RWPE2 (cell line): ENCODE data around the gene AOPEP.

ENCODE experiments used
- ATAC-seq: fragments of 200-7000 bp; cut with Tn5 transposase; 3 replicates; pipeline ENCODE4 v1.9.1; 2021; ENCODE audit warnings: low read depth
- DNase-seq: peaks from one replicate; pipeline ENCODE4 v3.0.0-alpha.2; 2020; ENCODE audit warnings: low spot score
- H3K27ac ChIP-seq: fragments of 450-650 bp; 2 replicates; pipeline ENCODE4 v1.5.1; 2017; ENCODE audit warnings: mild to moderate bottlenecking; ENCODE audit not compliant: poor library complexity, severe bottlenecking
- H3K27me3 ChIP-seq: fragments of 250-450 bp; sonication (Bioruptor Pico); 2 replicates; pipeline ENCODE4 v1.5.1; 2021; ENCODE audit warnings: mild to moderate bottlenecking, moderate library complexity; ENCODE audit not compliant: insufficient read depth, poor library complexity, severe bottlenecking
- H3K36me3 ChIP-seq: fragments of 250-450 bp; sonication (Bioruptor Pico); 2 replicates; pipeline ENCODE4 v1.5.1; 2020; ENCODE audit warnings: low read depth, mild to moderate bottlenecking, moderate library complexity
- H3K4me1 ChIP-seq: fragments of 250-450 bp; sonication (Bioruptor Pico); 2 replicates; pipeline ENCODE4 v1.5.1; 2021; ENCODE audit warnings: mild to moderate bottlenecking, moderate library complexity; ENCODE audit not compliant: insufficient read depth, poor library complexity, severe bottlenecking
- H3K4me3 ChIP-seq: fragments of 250-450 bp; sonication (Bioruptor Pico); 2 replicates; pipeline ENCODE4 v1.5.1; 2021; ENCODE audit warnings: mild to moderate bottlenecking, moderate library complexity; ENCODE audit not compliant: severe bottlenecking
- H3K9me3 ChIP-seq: fragments of 250-450 bp; sonication (Bioruptor Pico); 2 replicates; pipeline ENCODE4 v1.5.1; 2021; ENCODE audit warnings: mild to moderate bottlenecking, moderate library complexity; ENCODE audit not compliant: severe bottlenecking
- TF ChIP-seq, protein P1 (sequence below): fragments of 450-650 bp; IDR thresholded peaks from one replicate; pipeline ENCODE4 v1.5.1; 2017; ENCODE audit warnings: mild to moderate bottlenecking, moderate library complexity; ENCODE audit not compliant: poor library complexity, severe bottlenecking

Gene AOPEP

DNA sequence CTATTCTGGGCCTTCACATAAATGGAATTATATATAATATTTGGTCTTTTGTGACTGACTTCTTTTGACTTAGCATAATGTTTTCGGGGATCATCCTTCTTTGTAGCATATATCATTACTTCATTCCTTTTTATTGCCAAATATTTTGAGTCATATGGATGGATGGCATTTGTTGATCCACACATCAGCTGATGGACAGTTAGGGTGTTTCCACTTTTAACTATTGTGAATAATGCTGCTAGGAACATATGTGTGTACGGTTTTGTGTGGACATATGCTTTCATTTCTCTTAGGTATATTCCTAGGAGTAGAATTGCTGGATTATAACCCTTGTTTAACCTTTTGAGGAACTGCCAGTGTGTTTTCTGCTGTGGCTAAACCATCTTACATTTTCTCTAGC, 341.4 kb downstream of the AOPEP start:
- Histone ChIP-seq H3K27me3 (no peaks in the 10 kb centered on the region), H3K36me3 (peaks cover 84% of the 10 kb centered on the region), H3K9me3 (no peaks in the 10 kb centered on the region), H3K4me1 (peaks cover 26% of the 10 kb centered on the region), H3K27ac (no peak overlapping the region), H3K4me3 (no peak overlapping the region)
- ATAC-seq (no peak; the same call in 2 of the 3 replicates), DNase-seq (no peak)
- TF ChIP-seq, protein P1, sequence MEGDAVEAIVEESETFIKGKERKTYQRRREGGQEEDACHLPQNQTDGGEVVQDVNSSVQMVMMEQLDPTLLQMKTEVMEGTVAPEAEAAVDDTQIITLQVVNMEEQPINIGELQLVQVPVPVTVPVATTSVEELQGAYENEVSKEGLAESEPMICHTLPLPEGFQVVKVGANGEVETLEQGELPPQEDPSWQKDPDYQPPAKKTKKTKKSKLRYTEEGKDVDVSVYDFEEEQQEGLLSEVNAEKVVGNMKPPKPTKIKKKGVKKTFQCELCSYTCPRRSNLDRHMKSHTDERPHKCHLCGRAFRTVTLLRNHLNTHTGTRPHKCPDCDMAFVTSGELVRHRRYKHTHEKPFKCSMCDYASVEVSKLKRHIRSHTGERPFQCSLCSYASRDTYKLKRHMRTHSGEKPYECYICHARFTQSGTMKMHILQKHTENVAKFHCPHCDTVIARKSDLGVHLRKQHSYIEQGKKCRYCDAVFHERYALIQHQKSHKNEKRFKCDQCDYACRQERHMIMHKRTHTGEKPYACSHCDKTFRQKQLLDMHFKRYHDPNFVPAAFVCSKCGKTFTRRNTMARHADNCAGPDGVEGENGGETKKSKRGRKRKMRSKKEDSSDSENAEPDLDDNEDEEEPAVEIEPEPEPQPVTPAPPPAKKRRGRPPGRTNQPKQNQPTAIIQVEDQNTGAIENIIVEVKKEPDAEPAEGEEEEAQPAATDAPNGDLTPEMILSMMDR = no peak

DNA sequence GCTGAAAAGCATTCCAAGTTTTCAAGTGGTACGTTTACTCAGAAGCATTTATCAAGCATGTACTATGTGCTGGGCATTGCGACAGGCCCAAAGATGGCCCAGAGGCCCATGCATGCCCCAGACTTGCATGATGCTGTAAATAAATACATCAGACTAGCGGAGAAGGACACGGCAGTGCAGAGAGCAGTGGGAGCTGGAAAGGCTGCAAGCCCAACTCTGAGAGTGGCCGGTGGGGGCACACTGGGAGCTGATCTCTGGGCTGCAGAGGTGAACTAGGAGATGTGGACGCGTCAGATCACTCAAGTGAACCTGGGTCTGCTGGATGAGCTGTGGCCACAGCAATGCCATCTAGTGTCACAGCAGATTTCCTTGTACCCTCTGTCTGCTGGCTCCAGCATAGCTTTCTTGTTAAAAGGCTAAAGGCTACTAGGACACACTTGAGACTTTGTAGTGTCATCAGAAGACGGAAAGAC, 344.1 kb downstream of the AOPEP start:
- Histone ChIP-seq H3K27me3 (no peaks in the 10 kb centered on the region), H3K36me3 (peaks cover 81% of the 10 kb centered on the region), H3K4me3 (no peak overlapping the region), H3K4me1 (peaks cover 7% of the 10 kb centered on the region), H3K27ac (no peak overlapping the region), H3K9me3 (no peaks in the 10 kb centered on the region)
- DNase-seq = no peak
- ATAC-seq = no peak
- TF ChIP-seq, protein P1 = no peak

DNA sequence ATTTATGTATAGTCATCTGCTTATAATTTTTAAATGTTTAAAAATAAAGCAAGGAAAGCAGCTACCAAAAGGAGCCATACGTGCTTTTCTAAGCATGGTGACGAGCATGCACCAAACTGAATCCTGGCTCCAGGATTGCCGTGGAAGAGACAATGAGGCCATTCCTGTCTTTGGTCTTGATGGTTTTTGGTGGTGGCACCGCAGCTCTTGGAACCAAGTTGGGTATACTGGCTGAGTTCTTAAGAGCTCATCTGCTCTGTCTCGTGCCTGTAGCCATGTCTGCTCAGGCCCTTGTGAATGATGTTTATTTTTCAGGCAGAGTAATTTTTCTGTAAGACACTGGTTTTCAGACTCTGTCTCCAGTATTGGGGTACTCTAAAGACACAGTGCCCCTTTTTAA, 345.0 kb downstream of the AOPEP start:
- DNase-seq = no peak
- Histone ChIP-seq H3K27ac (no peak overlapping the region), H3K36me3 (peaks cover 81% of the 10 kb centered on the region), H3K4me3 (no peak overlapping the region), H3K27me3 (no peaks in the 10 kb centered on the region), H3K4me1 (peaks cover 4% of the 10 kb centered on the region), H3K9me3 (no peaks in the 10 kb centered on the region)
- no peak for ATAC-seq
- TF ChIP-seq, protein P1 = no peak

DNA sequence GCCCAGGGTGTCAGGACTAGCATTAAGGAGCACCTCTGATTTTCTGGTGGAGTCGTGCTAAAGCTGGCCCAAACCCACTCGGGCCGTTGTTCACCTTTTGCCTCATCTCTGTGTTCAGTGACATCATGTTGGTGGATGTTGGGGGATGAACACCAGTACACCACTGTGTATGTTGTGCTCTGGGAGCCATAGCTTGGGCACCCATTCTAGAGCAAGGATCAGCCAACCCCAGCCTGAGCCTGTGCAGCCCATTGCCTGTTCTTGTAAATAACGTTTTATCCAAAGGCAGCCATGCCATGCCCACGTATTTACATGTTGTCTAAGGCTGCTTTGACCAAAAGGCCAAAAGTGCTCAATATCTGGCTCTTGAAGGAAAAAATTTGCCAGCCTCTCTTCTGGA, 345.4 kb downstream of the AOPEP start:
- Histone ChIP-seq H3K36me3 (peaks cover 81% of the 10 kb centered on the region), H3K4me3 (no peak overlapping the region), H3K27ac (no peak overlapping the region), H3K27me3 (no peaks in the 10 kb centered on the region), H3K4me1 (peaks cover 4% of the 10 kb centered on the region), H3K9me3 (no peaks in the 10 kb centered on the region)
- DNase-seq = no peak
- TF ChIP-seq, protein P1 = no peak
- no peak for ATAC-seq

DNA sequence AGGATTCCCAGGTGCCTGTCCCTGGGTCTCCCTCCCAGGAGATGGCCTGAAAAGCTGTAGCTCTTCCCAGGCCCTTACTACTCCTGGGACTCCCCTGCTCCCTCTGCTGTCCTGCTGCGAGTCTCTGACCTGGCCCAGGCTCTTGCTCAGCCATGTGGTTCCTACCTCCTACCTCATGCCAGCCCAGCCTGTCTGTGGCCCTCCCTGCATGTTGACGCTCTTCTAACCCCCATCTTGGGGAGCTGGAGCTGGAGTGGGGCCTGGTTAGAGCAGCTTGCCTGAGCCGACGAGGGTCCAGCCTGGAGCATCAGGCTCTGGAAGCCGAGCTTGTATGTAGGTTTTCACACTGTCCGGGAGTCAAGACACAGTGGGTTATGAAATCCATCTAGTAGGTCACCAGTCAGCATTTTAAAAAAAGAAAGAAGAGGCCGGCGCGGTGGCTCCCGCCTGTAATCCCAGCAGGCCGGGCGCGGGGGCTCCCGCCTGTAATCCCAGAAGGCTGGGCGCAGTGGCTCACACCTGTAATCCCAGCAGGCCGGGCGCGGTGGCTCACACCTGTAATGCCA, 346.6 kb downstream of the AOPEP start:
- Histone ChIP-seq H3K27me3 (no peaks in the 10 kb centered on the region), H3K9me3 (no peaks in the 10 kb centered on the region), H3K4me3 (no peak overlapping the region), H3K4me1 (no peaks in the 10 kb centered on the region), H3K27ac (no peak overlapping the region), H3K36me3 (peaks cover 81% of the 10 kb centered on the region)
- TF ChIP-seq, protein P1 = no peak
- ATAC-seq (peak; percentile 70), DNase-seq (no peak)
